A673 (cell line): ENCODE results near the gene TUBA3C.

ENCODE experiments used
- CTCF ChIP-seq: fragments of 300-800, 200-600 bp; sonication (generic); conservative IDR thresholded peaks from 2 replicates; pipeline ENCODE4 v1.5.1; 2017; ENCODE audit warnings: low read depth, mild to moderate bottlenecking, antibody characterized with exemption, low read length, moderate library complexity, mixed read lengths
- EZH2 ChIP-seq: fragments of 200-600 bp; sonication (generic); IDR thresholded peaks from 2 replicates; pipeline ENCODE4 v1.6.1; 2017; ENCODE audit warnings: borderline replicate concordance, low read depth, mild to moderate bottlenecking, mixed read lengths, antibody characterized with exemption, low read length; ENCODE audit not compliant: poor library complexity, severe bottlenecking

GRCh38 chr13:19150712-19151228 lies 30.9 kb downstream of the TUBA3C start:
- no peak for TF ChIP-seq CTCF
- TF ChIP-seq EZH2: no peak
